SK-MEL-5 (cell line): ENCODE data around the gene LYAR. TPM values are rescaled to one million over a fixed set of nuclear protein-coding genes. Genes with fewer than 3 reads are reported as not detected.
"Not testable (repeated sequence)": the region's sequence is repeated elsewhere in the genome, so short reads cannot be mapped to it uniquely, and the experiment has no call there.

ENCODE experiments used
- DNase-seq: peaks from one replicate; pipeline ENCODE4 v3.0.0-alpha.2; 2016; ENCODE audit warnings: low read depth, low spot score
- in situ Hi-C: cut with HindIII; loops from 2 replicates; pipeline ENCODE4 v1.10.0; 2016; ENCODE audit warnings: low sequenced_read_pairs, high pct_unique_total_duplicates, low pct_unique_long_range_greater_than_20kb
- total RNA-seq: library from RNA; depleted of rRNA; stranded (reverse); fragments of >200 nt; shearing (Covaris generic); gene quantifications from 2 replicates; pipeline ENCODE4 v1.2.3, GENCODE V29; 2014; rRNA removed

Gene LYAR
- total RNA-seq, 1 experiment from 2014 or later: 38.6 TPM

DNA sequence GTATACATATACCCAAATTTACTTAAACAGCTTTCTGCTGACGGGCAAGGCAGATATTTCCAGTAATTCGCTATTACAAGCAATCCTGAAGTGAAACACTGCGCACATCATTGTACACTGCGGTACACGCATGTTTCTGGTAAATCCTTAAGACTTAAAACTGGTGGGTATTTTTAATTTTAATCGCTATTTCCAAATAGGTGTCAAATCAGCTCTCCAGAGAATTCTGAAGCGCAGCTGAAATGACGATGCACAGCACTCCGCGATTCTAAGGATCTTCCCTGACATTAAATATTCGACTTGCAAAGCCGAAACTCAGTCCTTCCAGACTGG lies 42.3 kb downstream of the LYAR start:
- DNase-seq: no peak
- in situ Hi-C loops: no loop called here

DNA sequence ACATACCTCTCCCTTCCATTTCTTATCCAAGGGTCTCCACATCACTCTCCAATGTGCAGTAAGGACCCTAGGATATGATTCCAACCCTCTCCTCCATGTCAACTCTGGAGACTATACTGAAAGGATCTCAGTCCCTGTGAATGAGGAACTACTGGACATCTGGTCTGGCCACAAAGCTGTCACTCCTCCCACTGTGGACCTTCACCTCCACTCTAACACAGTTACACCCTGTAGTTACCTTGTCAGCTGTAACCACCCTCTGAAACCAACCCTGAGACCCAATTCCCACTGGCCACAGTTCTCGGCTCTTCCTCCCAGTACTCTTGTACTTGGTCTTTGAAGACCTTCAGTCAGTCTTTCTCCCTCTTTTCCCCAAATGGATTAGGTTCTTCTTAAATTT lies 44.8 kb downstream of the LYAR start:
- DNase-seq: no peak
- in situ Hi-C loops: no loop called here

DNA sequence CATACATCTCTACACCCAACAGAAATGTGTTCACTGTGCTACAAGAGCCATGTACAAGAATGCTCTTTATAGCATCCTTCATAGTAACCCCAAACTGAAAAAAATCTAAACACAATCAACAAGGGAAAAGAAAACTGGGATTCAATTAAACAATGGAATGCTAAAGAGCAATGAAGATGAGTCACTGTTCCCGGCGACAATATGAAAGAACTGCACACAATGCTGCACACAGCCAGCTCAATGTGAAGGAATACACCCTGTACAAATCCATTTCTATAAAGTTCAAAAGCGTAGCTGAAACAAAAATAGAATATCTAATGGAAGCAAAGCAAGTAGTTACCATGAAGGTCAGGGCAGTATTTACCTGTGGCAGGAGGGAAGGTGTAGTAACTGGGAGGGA lies 50.4 kb downstream of the LYAR start:
- DNase-seq, in situ Hi-C loops: not testable (repeated sequence)

DNA sequence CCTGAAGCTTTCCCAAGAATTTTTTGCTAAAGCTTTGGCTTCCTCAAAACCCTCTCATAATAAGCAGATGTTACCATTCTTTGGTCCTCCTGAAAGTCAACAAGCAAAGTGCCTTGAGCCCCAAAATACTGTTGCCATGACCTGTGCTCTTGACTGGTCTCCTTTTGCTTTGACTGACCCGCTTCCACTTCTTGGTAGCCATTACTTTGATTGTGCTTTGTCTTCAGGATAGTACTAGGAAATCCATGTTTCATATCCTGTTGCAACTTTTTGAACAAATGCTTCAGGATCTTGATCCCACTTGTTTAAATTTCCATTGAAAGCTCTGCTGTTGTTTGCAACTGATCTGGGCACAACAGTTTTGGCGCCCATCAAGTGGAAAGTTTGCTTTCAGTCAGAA lies 56.3 kb downstream of the LYAR start:
- no peak for DNase-seq
- in situ Hi-C loops: no loop called here

DNA sequence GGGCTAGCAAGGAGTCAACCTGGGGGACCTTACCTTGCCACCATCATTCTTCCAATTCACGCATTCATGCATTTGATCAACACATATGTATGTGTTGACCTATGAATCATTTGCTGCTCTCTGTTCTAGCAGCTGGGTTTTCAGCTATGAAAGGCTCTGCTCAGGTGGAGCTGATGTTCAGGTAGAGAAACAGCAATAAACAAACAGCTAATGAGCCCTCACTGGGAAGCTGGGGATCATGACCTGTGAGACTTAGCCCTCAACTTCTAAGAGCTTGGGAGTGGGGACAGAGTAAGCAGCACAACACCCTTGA lies 61.6 kb downstream of the LYAR start:
- in situ Hi-C loops: no loop called here
- DNase-seq: no peak

DNA sequence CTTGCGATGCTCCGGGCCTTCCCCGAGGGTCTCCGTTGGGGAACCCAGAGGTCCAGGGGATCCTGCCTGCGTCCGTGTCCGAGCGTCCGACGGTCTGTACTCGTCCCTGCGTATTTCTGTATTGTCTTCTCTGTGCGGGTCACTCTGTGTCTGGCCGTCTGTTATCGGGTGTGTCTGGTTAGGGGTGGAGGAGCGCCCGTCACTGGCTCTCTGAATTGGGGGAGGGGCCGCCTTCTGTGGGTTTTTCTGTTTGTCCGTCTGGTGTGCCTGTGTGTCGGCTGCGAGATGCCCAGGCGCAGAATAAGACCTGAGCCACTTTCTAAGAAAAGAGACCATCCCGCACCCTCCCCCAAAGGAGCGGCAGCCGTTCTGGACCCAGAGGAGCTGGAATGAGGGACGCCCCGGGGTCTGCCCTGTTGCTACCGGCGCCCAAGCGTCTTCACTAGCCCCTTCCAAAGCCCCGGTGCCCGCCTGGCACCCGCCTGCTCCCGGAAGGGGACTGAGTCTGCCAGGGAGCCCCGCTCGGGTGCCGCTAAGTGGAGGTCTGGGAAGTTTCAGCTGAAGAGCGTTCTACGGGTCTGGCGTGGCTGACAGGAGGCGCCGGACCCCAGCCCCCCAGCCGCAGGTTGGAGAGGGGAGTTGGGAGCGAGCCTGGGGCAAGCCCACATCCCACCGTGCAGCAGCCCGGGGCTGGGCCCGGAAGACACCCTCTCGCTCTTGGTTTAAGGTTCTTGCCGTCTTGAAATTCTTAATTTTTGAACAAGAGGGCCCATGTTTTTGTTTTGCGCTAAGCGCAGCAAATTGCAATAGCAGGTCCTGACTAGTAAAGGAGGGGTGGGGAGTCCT lies 62.2 kb downstream of the LYAR start:
- no peak for DNase-seq
- in situ Hi-C loops: no loop called here

DNA sequence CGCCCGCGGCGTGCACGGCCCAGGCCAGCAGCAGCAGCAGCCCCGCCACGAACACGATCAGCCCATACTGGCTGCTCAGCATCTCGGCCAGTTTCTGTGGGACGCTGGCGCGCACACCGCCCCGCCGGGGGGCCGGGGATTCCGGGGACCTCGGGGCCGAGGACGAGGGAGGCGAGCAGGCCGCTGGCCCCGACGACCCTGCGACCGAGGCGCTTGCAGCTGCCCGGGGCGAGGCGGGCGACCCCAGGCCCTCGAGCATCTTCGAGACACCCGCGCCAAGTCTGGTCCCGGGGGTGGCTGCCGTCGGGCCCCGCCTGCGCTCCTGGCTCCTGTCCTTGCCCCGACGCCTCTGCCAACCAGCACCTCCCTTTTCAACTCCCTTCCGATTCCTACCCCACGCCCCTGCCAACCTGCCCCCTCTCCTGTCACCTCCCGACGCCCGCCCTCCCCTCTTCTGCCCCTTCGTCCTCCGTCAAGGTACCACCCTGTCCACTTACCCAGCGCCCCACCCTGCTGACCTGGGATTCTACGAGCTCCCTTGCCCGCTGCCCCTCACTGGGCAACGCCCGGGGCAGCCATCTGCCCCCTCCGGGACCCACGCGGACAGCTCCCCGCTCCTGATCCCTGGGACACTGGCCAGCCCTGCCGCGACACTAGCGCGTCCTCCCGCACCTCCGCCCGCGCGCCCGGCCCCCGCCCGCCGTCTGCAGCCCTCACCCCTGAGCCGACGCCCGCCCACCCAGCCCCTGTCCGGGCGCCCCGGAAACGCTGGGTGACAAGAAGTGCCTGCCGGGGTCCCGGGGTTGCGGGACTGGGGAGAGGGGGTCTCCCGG lies 63.1 kb downstream of the LYAR start, which contains the start of gene OTOP1:
TSS of gene OTOP1 (minus strand) at position 324 of the 833 bp plus-strand sequence. CDS start at position 259, 65 bp downstream.
- DNase-seq: no peak
- in situ Hi-C loops: no loop called here

DNA sequence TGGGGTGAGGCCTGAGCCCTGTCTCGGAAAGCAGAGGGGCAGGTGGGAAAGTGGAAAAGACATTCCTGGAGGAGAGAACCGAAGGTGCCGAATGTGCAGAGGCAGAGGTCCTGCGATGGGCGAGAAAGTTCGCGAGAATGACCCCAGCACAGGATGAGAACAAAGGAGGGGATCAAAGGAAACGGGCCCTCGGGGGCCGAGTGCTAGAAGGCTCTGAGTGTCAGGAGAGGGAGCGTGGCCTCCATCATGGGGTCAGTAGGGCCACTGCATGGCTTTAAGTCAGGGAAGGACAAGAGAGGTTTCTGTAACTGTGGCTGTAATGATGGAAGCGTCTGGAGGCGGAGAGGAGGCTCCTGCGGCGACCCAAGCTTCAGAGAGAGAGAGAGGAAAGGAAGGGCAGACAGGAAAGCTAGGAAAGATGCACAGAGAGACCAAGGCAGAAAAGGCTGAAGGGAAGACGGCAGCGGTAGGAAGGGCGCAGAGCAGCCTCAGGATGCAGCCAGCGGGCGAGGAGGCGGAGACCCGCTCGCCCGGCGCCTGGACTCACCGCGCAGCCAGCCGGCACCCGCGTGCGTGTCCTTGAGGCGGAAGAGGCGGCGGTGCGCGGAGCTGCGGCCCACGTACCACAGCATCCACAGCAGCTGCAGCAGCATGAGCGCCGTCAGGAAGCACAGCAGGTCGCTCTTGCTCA lies 63.9 kb downstream of the LYAR start:
- in situ Hi-C loops: no loop called here

More for the DNA sequence above, 63.9 kb downstream of the LYAR start:
- no peak for DNase-seq

Other genes starting within 250 kb of the LYAR start
- not detected in 2 replicates for gene OTOP1, start 63.2 kb downstream of the LYAR start, total RNA-seq
- gene TMEM128, start 41.9 kb downstream of the LYAR start, total RNA-seq: 40.3 and 44.3 TPM in 2 replicates
- 3.6 and 5.8 TPM in 2 replicates for gene ZBTB49, start 97 bp upstream of the LYAR start, total RNA-seq
- 81.7 and 85.9 TPM in 2 replicates for gene NSG1, start 96.9 kb upstream of the LYAR start, total RNA-seq